NT2/D1 (cell line): Measurements from ENCODE around the gene JAM2.

ENCODE experiments used
- DNase-seq: peaks from one replicate; pipeline ENCODE4 v3.0.0-alpha.2; 2011; ENCODE audit warnings: low read depth, low spot score
- H3K27me3 ChIP-seq: 2 replicates; pipeline ENCODE4 v1.6.0; 2011; ENCODE audit warnings: mild to moderate bottlenecking; ENCODE audit not compliant: insufficient read length, insufficient read depth
- H3K36me3 ChIP-seq: 2 replicates; pipeline ENCODE4 v1.6.1; 2011; ENCODE audit warnings: mild to moderate bottlenecking, low read length, mixed read lengths; ENCODE audit not compliant: insufficient read depth, insufficient read length
- H3K4me1 ChIP-seq: 2 replicates; pipeline ENCODE4 v1.5.1; 2011; ENCODE audit not compliant: insufficient read depth, insufficient read length
- H3K4me3 ChIP-seq: 2 replicates; pipeline ENCODE4 v1.5.1; 2011; ENCODE audit warnings: low read depth; ENCODE audit not compliant: insufficient read length
- H3K9ac ChIP-seq: 2 replicates; pipeline ENCODE4 v1.6.0; 2011; ENCODE audit warnings: low read depth; ENCODE audit not compliant: insufficient read length
- H3K9me3 ChIP-seq: 2 replicates; pipeline ENCODE4 v1.5.1; 2011; ENCODE audit warnings: mild to moderate bottlenecking, low read length; ENCODE audit not compliant: insufficient read depth
- SUZ12 ChIP-seq: IDR thresholded peaks from 2 replicates; pipeline ENCODE4 v1.6.1; 2011; ENCODE audit not compliant: insufficient read length, insufficient read depth; ENCODE audit errors: extremely low read depth
- YY1 ChIP-seq: IDR thresholded peaks from 2 replicates; pipeline ENCODE4 v1.6.1; 2011; ENCODE audit not compliant: insufficient read length, insufficient read depth
- ZNF274 ChIP-seq: IDR thresholded peaks from 2 replicates; pipeline ENCODE4 v1.6.1; 2011; ENCODE audit warnings: mild to moderate bottlenecking, low read depth, low read length

JAM2 gene

GRCh38 chr21:25637851-25638659 lies 1.0 kb upstream of the JAM2 start:
- Histone ChIP-seq H3K9me3 (no peaks in the 10 kb centered on the region), H3K36me3 (no peaks in the 10 kb centered on the region), H3K4me3 (no peak overlapping the region), H3K9ac (no peak overlapping the region), H3K27me3 (peaks cover 38% of the 10 kb centered on the region), H3K4me1 (no peaks in the 10 kb centered on the region)
- TF ChIP-seq YY1 (no peak), ZNF274 (no peak), SUZ12 (no peak)
- no peak for DNase-seq

DNA sequence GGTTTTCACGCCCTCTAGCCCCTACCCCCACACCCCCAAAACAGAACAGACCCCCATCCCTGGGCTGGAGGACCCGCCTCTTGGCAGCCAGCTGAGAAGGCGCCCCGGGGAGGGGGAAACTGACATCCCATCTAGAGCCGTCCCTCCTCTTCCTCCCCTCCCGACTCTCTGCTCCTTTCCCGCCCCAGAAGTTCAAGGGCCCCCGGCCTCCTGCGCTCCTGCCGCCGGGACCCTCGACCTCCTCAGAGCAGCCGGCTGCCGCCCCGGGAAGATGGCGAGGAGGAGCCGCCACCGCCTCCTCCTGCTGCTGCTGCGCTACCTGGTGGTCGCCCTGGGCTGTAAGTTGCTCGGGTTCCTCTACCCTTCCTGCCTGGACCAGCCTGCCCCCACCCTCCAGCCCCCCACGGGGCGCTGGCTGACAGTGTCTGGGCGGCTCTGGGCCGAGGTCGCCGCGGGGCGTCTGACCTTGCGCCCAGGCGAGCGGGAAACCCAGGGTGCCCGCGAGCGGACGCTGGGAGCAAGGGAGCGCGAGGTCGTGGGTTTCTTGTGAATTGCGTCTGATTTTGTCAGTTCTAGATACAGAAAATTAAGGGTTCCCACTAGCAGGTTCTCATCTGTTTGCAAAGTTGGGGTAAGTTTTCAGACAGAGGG lies 618 bp downstream of the JAM2 start:
- peaks cover 38% of the 10 kb centered on the region for H3K27me3 ChIP-seq
- H3K4me1 ChIP-seq: no peaks in the 10 kb centered on the region
- H3K36me3 ChIP-seq: no peaks in the 10 kb centered on the region
- peak overlapping the region; percentile 21 for H3K9ac ChIP-seq
- DNase-seq: peak; percentile 65
- TF ChIP-seq ZNF274 (no peak), YY1 (peak; percentile 50)
- H3K4me3 ChIP-seq: peak overlapping the region; percentile 37
- no peaks in the 10 kb centered on the region for H3K9me3 ChIP-seq

- peaks cover 38% of the 10 kb centered on the region for H3K27me3 ChIP-seq
- peak overlapping the region; percentile 21 for H3K9ac ChIP-seq
- DNase-seq: peak; percentile 20
- peak overlapping the region; percentile 37 for H3K4me3 ChIP-seq
- TF ChIP-seq YY1: no peak
- TF ChIP-seq SUZ12: peak; percentile 44
- H3K9me3 ChIP-seq: no peaks in the 10 kb centered on the region
- H3K4me1 ChIP-seq: no peaks in the 10 kb centered on the region
- no peaks in the 10 kb centered on the region for H3K36me3 ChIP-seq
These were observed 1.3 kb downstream of the JAM2 start for GRCh38 chr21:25640202-25640942.

- DNase-seq: no peak
- no peak overlapping the region for H3K4me3 ChIP-seq
- no peak overlapping the region for H3K9ac ChIP-seq
- TF ChIP-seq ZNF274: no peak
- no peak for TF ChIP-seq SUZ12
- TF ChIP-seq YY1: no peak
- no peaks in the 10 kb centered on the region for H3K36me3 ChIP-seq
- peaks cover 38% of the 10 kb centered on the region for H3K27me3 ChIP-seq
- H3K9me3 ChIP-seq: no peaks in the 10 kb centered on the region
- no peaks in the 10 kb centered on the region for H3K4me1 ChIP-seq
These were observed 1.9 kb downstream of the JAM2 start for GRCh38 chr21:25640943-25641292.

DNA sequence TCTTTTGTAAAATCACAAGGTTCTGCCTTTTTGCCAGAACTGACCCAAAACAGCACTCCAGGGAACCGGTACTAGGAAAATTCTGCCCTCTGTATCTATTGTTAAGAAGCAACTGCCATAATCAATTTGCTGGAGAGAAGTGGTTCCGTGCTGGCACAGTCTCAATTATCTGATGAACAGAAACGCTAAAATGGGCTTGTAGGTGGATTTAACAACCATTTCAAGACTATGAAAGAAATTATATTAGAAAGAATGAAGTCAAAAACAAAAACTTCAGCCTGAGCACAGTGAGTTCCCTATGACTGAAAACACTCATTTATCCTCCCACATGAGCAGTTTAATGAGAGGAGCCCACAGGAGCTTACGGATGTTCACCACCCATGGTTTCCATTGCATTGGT lies 4.4 kb downstream of the JAM2 start:
- Histone ChIP-seq H3K9me3 (no peaks in the 10 kb centered on the region), H3K36me3 (no peaks in the 10 kb centered on the region), H3K9ac (no peak overlapping the region), H3K4me1 (no peaks in the 10 kb centered on the region), H3K27me3 (peaks cover 28% of the 10 kb centered on the region), H3K4me3 (no peak overlapping the region)
- no peak for TF ChIP-seq SUZ12
- no peak for TF ChIP-seq YY1
- no peak for TF ChIP-seq ZNF274
- DNase-seq: no peak

- H3K9me3 ChIP-seq: no peaks in the 10 kb centered on the region
- peaks cover 6% of the 10 kb centered on the region for H3K27me3 ChIP-seq
- no peak for DNase-seq
- TF ChIP-seq YY1 (no peak), SUZ12 (no peak), ZNF274 (no peak)
- no peaks in the 10 kb centered on the region for H3K4me1 ChIP-seq
- H3K9ac ChIP-seq: no peak overlapping the region
- H3K4me3 ChIP-seq: no peak overlapping the region
- no peaks in the 10 kb centered on the region for H3K36me3 ChIP-seq
These were observed 7.4 kb downstream of the JAM2 start for GRCh38 chr21:25646474-25646873.

- no peak for DNase-seq
- Histone ChIP-seq H3K9me3 (no peaks in the 10 kb centered on the region), H3K4me3 (no peak overlapping the region), H3K27me3 (no peaks in the 10 kb centered on the region), H3K9ac (no peak overlapping the region), H3K36me3 (no peaks in the 10 kb centered on the region), H3K4me1 (no peaks in the 10 kb centered on the region)
- no peak for TF ChIP-seq SUZ12
- no peak for TF ChIP-seq ZNF274
- no peak for TF ChIP-seq YY1
These were observed 8.6 kb downstream of the JAM2 start for GRCh38 chr21:25647647-25648046.
